Measurements from ENCODE around the gene ASB3. TPM values are rescaled to one million over a fixed set of nuclear protein-coding genes. Genes with fewer than 3 reads are reported as not detected.

The ASB3 gene
- total and polyA plus RNA-seq, 2 experiments from 2014 or later, result 34.4 to 36.5 TPM

GRCh38 chr2:53697686-53698085 is 89.1 kb downstream of the ASB3 start:
- DNase-seq (ENCODE audit: low read depth in 1 of 2, low spot score in 1 of 2), result no peak
- H3K9me3 ChIP-seq (ENCODE audit: low read depth), result no peaks in the 10 kb centered on the region
- no peaks in the 10 kb centered on the region for H3K27me3 ChIP-seq
- no peak for TF ChIP-seq CTCF (IDR thresholded peaks at IDR 0.05; ENCODE audit: low read depth, low read length)
- H3K27ac ChIP-seq, result no peak overlapping the region
- peaks cover 18% of the 10 kb centered on the region for H3K36me3 ChIP-seq
- H3K4me3 ChIP-seq, result no peak overlapping the region
- H3K4me1 ChIP-seq (ENCODE audit: low read depth), result no peaks in the 10 kb centered on the region

GRCh38 chr2:53697092-53697491 is 89.7 kb downstream of the ASB3 start:
- no peaks in the 10 kb centered on the region for H3K9me3 ChIP-seq (ENCODE audit: low read depth)
- H3K4me3 ChIP-seq, result no peak overlapping the region
- H3K27ac ChIP-seq, result no peak overlapping the region
- DNase-seq (ENCODE audit: low read depth in 1 of 2, low spot score in 1 of 2), result no peak
- H3K4me1 ChIP-seq (ENCODE audit: low read depth), result no peaks in the 10 kb centered on the region
- no peak for TF ChIP-seq CTCF (IDR thresholded peaks at IDR 0.05; ENCODE audit: low read depth, low read length)
- no peaks in the 10 kb centered on the region for H3K27me3 ChIP-seq
- H3K36me3 ChIP-seq, result peaks cover 18% of the 10 kb centered on the region

GRCh38 chr2:53695575-53695974 is 91.2 kb downstream of the ASB3 start:
- peaks cover 18% of the 10 kb centered on the region for H3K36me3 ChIP-seq
- no peaks in the 10 kb centered on the region for H3K9me3 ChIP-seq (ENCODE audit: low read depth)
- no peak overlapping the region for H3K4me3 ChIP-seq
- DNase-seq (ENCODE audit: low read depth in 1 of 2, low spot score in 1 of 2), result no peak
- H3K27ac ChIP-seq, result no peak overlapping the region
- no peaks in the 10 kb centered on the region for H3K4me1 ChIP-seq (ENCODE audit: low read depth)
- TF ChIP-seq CTCF (IDR thresholded peaks at IDR 0.05; ENCODE audit: low read depth, low read length), result no peak
- no peaks in the 10 kb centered on the region for H3K27me3 ChIP-seq

- Histone ChIP-seq H3K9me3 (ENCODE audit: low read depth) (no peaks in the 10 kb centered on the region), H3K4me1 (ENCODE audit: low read depth) (no peaks in the 10 kb centered on the region), H3K4me3 (no peak overlapping the region), H3K36me3 (peaks cover 8% of the 10 kb centered on the region), H3K27ac (no peak overlapping the region), H3K27me3 (no peaks in the 10 kb centered on the region)
- no peak for DNase-seq (ENCODE audit: low read depth in 1 of 2, low spot score in 1 of 2)
- TF ChIP-seq CTCF (IDR thresholded peaks at IDR 0.05; ENCODE audit: low read depth, low read length), result no peak
Measured at GRCh38 chr2:53694096-53694771, 92.5 kb downstream of the ASB3 start.

- no peak for DNase-seq (ENCODE audit: low read depth in 1 of 2, low spot score in 1 of 2)
- Histone ChIP-seq H3K27me3 (no peaks in the 10 kb centered on the region), H3K4me3 (no peak overlapping the region), H3K9me3 (ENCODE audit: low read depth) (no peaks in the 10 kb centered on the region), H3K36me3 (peaks cover 8% of the 10 kb centered on the region), H3K4me1 (ENCODE audit: low read depth) (no peaks in the 10 kb centered on the region), H3K27ac (no peak overlapping the region)
- TF ChIP-seq CTCF (IDR thresholded peaks at IDR 0.05; ENCODE audit: low read depth, low read length), result no peak
Measured at GRCh38 chr2:53690876-53691275, 95.9 kb downstream of the ASB3 start.

All from cardiac muscle cell (in vitro differentiated cells and primary cell).